OCI-LY1 (cell line): ENCODE measurements around the gene SPP1.

Source experiments
- CTCF ChIP-seq: fragments of 200-600 bp; sonication (generic), shearing (Covaris generic); IDR thresholded peaks from 2 replicates; pipeline ENCODE4 v1.5.1; 2017; ENCODE audit warnings: mild to moderate bottlenecking, antibody characterized with exemption, low read length, moderate library complexity, mixed read lengths
- EZH2 ChIP-seq: fragments of 200-600 bp; sonication (generic), shearing (Covaris generic); IDR thresholded peaks from 2 replicates; pipeline ENCODE4 v1.8.0; 2017; ENCODE audit warnings: borderline replicate concordance, mixed run types, mild to moderate bottlenecking, antibody characterized with exemption, low read length, moderate library complexity, mixed read lengths

GRCh38 chr4:88003261-88003660 lies 27.7 kb downstream of the SPP1 start:
- TF ChIP-seq CTCF (no peak), EZH2 (no peak)
